GM12873 (cell line): Measurements from ENCODE around the gene WDR76.

Source experiments
- TF ChIP-seq, protein P1 (sequence below): IDR thresholded peaks from 2 replicates; pipeline ENCODE4 v1.5.1; 2012; ENCODE audit warnings: low read depth, mild to moderate bottlenecking, moderate library complexity, low read length, control low read depth; ENCODE audit not compliant: insufficient read depth; ENCODE audit errors: missing control alignments

The WDR76 gene

DNA sequence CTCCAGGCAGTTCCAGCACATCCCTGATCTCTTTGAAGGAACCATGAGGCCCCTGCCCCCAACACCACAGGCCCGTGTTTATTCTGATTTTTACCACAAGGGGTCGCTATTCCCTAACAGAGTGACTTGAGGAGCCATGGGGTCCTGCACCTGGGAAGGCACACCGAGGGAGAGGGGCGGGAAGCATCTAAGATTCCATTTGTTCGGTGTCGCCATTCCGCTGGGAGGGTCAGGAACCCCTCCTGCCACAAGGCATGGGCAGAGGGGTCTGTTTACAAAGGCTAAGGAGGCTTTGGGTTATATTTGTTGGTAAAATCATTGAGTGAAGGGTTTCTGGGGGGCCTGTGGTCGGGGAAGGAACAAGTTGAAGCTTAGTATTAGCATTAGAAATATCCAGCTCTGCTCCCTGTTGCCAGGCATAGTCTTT lies 77.1 kb downstream of the WDR76 start:
- TF ChIP-seq, protein P1, sequence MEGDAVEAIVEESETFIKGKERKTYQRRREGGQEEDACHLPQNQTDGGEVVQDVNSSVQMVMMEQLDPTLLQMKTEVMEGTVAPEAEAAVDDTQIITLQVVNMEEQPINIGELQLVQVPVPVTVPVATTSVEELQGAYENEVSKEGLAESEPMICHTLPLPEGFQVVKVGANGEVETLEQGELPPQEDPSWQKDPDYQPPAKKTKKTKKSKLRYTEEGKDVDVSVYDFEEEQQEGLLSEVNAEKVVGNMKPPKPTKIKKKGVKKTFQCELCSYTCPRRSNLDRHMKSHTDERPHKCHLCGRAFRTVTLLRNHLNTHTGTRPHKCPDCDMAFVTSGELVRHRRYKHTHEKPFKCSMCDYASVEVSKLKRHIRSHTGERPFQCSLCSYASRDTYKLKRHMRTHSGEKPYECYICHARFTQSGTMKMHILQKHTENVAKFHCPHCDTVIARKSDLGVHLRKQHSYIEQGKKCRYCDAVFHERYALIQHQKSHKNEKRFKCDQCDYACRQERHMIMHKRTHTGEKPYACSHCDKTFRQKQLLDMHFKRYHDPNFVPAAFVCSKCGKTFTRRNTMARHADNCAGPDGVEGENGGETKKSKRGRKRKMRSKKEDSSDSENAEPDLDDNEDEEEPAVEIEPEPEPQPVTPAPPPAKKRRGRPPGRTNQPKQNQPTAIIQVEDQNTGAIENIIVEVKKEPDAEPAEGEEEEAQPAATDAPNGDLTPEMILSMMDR: peak; percentile 82

DNA sequence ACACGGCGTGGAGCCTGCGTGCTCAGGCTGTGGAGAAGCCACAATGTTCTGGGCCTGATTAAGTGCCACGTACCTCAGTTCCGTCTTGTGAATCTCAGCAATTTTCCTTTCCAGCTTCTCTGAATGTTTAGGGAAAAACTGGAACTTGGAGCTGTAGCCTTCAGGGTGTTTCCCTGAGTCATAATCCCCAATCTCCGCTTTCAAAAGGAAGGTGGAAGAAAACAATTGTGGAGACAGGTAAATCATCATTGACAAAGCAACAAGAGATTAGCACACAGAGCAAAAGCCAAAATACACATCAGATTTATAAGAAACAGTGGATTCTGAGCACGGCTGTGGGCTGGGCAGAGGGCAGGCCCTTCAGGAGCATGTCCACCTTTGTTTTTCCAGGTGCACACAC lies 79.0 kb downstream of the WDR76 start:
- TF ChIP-seq, protein P1: no peak

DNA sequence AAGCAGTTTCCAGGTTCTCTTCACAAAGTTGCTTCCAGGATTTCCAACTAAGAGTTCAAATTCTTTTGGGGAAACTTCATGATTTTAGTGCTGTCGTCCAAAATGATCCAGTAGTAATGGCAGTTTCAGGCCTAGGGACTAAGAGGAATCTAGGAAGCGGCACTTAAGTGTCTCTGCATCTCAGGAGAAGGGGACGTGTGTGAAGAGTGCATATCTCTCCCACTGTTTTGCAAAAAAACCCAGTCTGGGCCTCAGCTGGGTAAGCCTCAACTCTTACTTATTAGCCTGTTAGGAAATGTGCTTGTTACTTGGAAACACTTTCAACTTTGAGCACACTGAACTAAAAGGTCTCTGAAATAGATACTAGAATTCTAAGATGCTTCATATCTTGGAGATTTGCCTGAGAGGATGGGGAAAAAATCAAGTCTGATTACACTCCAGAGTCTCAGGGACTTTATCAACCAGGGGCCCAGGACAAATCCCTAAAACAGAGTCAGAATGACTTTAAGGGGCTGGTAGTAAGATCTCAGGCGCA lies 81.8 kb downstream of the WDR76 start:
- TF ChIP-seq, protein P1: no peak

DNA sequence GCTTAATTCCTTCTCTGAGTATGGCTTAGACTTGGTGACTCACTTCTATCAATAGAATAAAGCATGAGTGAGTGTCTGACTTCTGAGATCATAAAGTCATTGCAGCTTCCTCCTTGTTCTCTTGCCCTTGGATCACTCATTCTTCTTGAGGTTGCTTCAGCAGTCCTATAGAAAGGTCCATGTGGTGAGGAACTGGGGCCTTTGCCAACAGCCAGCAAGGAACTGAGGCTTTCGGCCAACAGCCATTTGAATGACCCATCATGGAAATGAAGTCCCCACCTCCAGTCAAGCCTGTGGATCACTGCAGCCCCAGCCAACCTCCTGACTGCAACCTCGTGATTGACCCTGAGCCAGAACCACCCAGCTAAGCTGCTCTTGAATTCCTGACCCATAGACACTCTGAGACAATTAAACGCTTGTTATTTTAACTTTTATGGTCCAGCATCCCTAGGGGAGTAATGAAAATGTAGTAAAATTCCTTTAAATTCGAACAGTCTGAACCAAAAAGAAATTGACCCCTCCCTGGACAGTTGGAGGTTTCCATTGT lies 84.5 kb downstream of the WDR76 start:
- TF ChIP-seq, protein P1: no peak

DNA sequence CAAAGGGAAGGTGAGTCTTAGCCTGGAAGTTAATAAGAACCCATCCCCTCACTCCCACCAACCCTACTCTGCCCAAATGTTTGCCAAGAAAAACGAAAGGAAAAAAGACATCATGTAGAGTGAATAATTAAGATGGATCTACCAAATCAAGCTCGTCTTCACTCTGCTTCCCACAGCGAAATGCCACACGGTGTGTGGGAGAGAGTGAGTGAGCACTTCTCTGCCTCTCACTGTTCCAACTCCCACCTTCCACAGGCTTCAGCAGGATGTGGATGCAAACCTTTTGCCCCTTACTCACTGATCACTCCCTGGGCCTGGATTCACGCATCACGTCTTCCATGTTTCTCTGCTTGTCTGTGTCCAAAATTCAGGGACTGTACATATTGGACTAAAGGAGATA lies 85.4 kb downstream of the WDR76 start:
- TF ChIP-seq, protein P1: no peak

DNA sequence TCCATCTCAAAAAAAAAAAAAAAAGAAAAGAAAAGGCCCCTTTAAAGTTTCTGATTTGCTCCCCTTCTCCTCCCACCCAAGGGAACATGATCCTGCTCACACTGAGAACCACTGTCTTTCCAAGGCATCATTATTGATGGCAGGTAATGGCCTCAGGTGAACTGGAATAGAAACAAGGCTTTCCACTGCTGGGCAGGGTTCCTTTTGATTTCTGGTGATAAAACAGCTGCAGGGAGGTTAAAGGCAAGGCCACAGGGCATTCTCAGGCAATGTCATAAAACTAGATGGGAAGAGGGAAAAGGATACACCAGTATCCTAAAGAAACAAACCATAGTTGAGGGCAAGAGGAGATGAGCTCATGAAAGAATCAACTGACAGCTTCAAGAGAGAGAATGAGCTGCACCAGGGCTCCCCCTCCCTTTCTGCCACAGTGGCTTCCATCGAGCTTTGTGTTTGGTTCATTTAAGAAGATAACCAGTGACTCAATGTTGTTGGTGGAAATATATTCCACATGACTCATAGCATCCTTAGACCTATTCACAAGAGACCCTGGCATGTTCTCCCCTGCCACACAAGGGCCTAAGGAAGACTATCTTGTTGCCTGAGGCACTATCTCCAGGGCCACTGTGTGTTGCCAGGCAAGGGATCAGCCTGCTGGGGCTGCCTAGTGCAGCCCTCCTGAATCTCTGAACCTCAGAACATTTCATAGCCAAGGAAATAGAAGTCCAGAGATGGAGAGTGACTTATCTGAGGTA lies 86.4 kb downstream of the WDR76 start:
- TF ChIP-seq, protein P1: no peak

DNA sequence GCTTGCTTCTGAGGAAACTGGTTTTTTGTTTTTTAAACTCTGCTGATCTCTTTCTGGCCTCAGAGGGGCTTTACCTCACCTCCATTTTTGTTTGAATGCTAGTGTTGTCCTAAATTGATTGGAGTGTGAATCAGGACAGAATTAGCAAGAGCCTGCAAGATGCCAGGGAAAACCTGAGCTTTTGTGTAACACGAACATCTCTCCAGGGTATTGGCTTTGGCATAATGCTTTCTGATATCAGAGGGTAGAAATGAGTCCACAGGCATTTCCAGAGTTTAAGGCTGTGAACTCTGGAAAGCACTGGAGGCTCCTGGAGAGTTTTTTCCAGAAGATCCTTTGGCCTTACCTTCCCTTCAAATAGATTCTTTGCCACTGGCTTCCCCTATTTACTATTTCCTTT lies 87.1 kb downstream of the WDR76 start:
- TF ChIP-seq, protein P1: no peak
